ENCODE measurements around the gene CTIF.

CTIF gene

GRCh38 chr18:48600456-48601090 is 61.7 kb downstream of the CTIF start:
- no peak for DNase-seq (ENCODE audit: low read depth in 2 of 2)

GRCh38 chr18:48601343-48601742 is 62.5 kb downstream of the CTIF start:
- DNase-seq (ENCODE audit: low read depth in 2 of 2), result no peak

GRCh38 chr18:48602759-48603390 is 64.0 kb downstream of the CTIF start:
- DNase-seq (ENCODE audit: low read depth in 2 of 2), result no peak

- no peak for DNase-seq (ENCODE audit: low read depth in 2 of 2)
These were observed 66.6 kb downstream of the CTIF start for GRCh38 chr18:48605408-48605845.

GRCh38 chr18:48607056-48607984 is 68.5 kb downstream of the CTIF start:
- DNase-seq (ENCODE audit: low read depth in 2 of 2), result no peak

GRCh38 chr18:48608581-48608980 is 69.8 kb downstream of the CTIF start:
- DNase-seq (ENCODE audit: low read depth in 2 of 2), result no peak

- DNase-seq (ENCODE audit: low read depth in 2 of 2), result no peak
These were observed 70.3 kb downstream of the CTIF start for GRCh38 chr18:48609114-48609513.

GRCh38 chr18:48609820-48610815 is 71.3 kb downstream of the CTIF start:
- no peak for DNase-seq (ENCODE audit: low read depth in 2 of 2)

- no peak for DNase-seq (ENCODE audit: low read depth in 2 of 2)
These were observed 72.4 kb downstream of the CTIF start for GRCh38 chr18:48611203-48611602.

- no peak for DNase-seq (ENCODE audit: low read depth in 2 of 2)
These were observed 73.1 kb downstream of the CTIF start for GRCh38 chr18:48611785-48612480.

- DNase-seq (ENCODE audit: low read depth in 2 of 2), result no peak
These were observed 73.7 kb downstream of the CTIF start for GRCh38 chr18:48612511-48612910.

- no peak for DNase-seq (ENCODE audit: low read depth in 2 of 2)
These were observed 74.1 kb downstream of the CTIF start for GRCh38 chr18:48612917-48613316.

GRCh38 chr18:48613589-48614404 is 75.0 kb downstream of the CTIF start:
- DNase-seq (ENCODE audit: low read depth in 2 of 2), result no peak

GRCh38 chr18:48615566-48616401 is 77.0 kb downstream of the CTIF start:
- no peak for DNase-seq (ENCODE audit: low read depth in 2 of 2)

GRCh38 chr18:48616484-48617255 is 77.8 kb downstream of the CTIF start:
- DNase-seq (ENCODE audit: low read depth in 2 of 2), result no peak

GRCh38 chr18:48617844-48618497 is 79.1 kb downstream of the CTIF start:
- DNase-seq (ENCODE audit: low read depth in 2 of 2), result no peak

- no peak for DNase-seq (ENCODE audit: low read depth in 2 of 2)
These were observed 80.2 kb downstream of the CTIF start for GRCh38 chr18:48619016-48619415.

GRCh38 chr18:48619501-48619900 is 80.7 kb downstream of the CTIF start:
- no peak for DNase-seq (ENCODE audit: low read depth in 2 of 2)
